HepG2 (cell line): ENCODE data around the gene ZFPM1. TPM values are rescaled to one million over a fixed set of nuclear protein-coding genes. Genes with fewer than 3 reads are reported as not detected.
A peak's percentile ranks its signal among the peaks of the same experiment; 100 is the strongest.

Experiments used
- BATF2 ChIP-seq: sonication (generic); formaldehyde crosslinking; IDR thresholded peaks from 2 replicates; pipeline ENCODE4 v1.8.0; 2022; ENCODE audit warnings: mild to moderate bottlenecking, missing genetic modification reagents, moderate library complexity
- DMTF1 ChIP-seq: sonication (generic); formaldehyde crosslinking; IDR thresholded peaks from 2 replicates; pipeline ENCODE4 v1.4.0; 2020; ENCODE audit warnings: mild to moderate bottlenecking, missing genetic modification reagents
- FOXJ3 ChIP-seq: sonication (generic); formaldehyde crosslinking; IDR thresholded peaks from 2 replicates; pipeline ENCODE4 v1.4.0; 2020; ENCODE audit warnings: missing genetic modification reagents, mild to moderate bottlenecking, borderline replicate concordance
- HNF4G ChIP-seq, 2 experiments: sonication (generic) in 1 of 2; formaldehyde crosslinking in 1 of 2; IDR thresholded peaks; 2 replicates each; pipeline versions ENCODE4 v1.4.0 to v1.6.1; 2011 to 2020; ENCODE audit warnings: borderline replicate concordance in 2 of 2, low read depth in 2 of 2, mild to moderate bottlenecking in 2 of 2, low read length in 1 of 2, missing genetic modification reagents in 1 of 2, moderate library complexity in 1 of 2
- KMT2A ChIP-seq: sonication (generic); formaldehyde crosslinking; IDR thresholded peaks from 2 replicates; pipeline ENCODE4 v1.4.0; 2020; ENCODE audit warnings: missing genetic modification reagents
- MAF1 ChIP-seq: sonication (generic); formaldehyde crosslinking; IDR thresholded peaks from 2 replicates; pipeline ENCODE4 v1.5.0; 2020; ENCODE audit warnings: missing genetic modification reagents, borderline replicate concordance
- NKX3-1 ChIP-seq: sonication (generic); formaldehyde crosslinking; IDR thresholded peaks from 2 replicates; pipeline ENCODE4 v1.5.0; 2020; ENCODE audit warnings: missing genetic modification reagents
- RARA ChIP-seq: IDR thresholded peaks from 2 replicates; pipeline ENCODE4 v1.6.1; 2016; ENCODE audit warnings: missing genetic modification reagents, missing compliant biosample characterization
- RBFOX2 ChIP-seq: fragments of 200-400 bp; formaldehyde crosslinking; IDR thresholded peaks from 2 replicates; pipeline ENCODE4 v1.6.1; 2017; ENCODE audit warnings: low read depth, mild to moderate bottlenecking, low read length
- RELA ChIP-seq: sonication (generic); formaldehyde crosslinking; IDR thresholded peaks from 2 replicates; pipeline ENCODE4 v1.4.0; 2020; ENCODE audit warnings: missing genetic modification reagents
- SOX5 ChIP-seq: IDR thresholded peaks from 2 replicates; pipeline ENCODE4 v1.6.1; 2016; ENCODE audit warnings: borderline replicate concordance
- TCF7 ChIP-seq: sonication (generic); IDR thresholded peaks from 2 replicates; pipeline ENCODE4 v1.6.1; 2016; ENCODE audit warnings: antibody characterized with exemption, low read depth
- ZBTB2 ChIP-seq: sonication (generic); formaldehyde crosslinking; IDR thresholded peaks from 2 replicates; pipeline ENCODE4 v1.8.0; 2022; ENCODE audit warnings: low read depth, missing genetic modification reagents
- ZFP36 ChIP-seq: fragments of 150-350 bp; IDR thresholded peaks from 2 replicates; pipeline ENCODE4 v1.6.1; 2018; ENCODE audit warnings: borderline replicate concordance, low read length, low read depth; ENCODE audit not compliant: partially characterized antibody
- ZNF18 ChIP-seq: sonication (generic); formaldehyde crosslinking; IDR thresholded peaks from 2 replicates; pipeline ENCODE4 v1.8.0; 2022; ENCODE audit warnings: mild to moderate bottlenecking, missing genetic modification reagents; ENCODE audit not compliant: insufficient replicate concordance
- ZNF30 ChIP-seq: sonication (generic); formaldehyde crosslinking; IDR thresholded peaks from 2 replicates; pipeline ENCODE4 v1.5.0; 2020; ENCODE audit warnings: mild to moderate bottlenecking, missing genetic modification reagents
- ZNF44 ChIP-seq: sonication (generic); formaldehyde crosslinking; IDR thresholded peaks from 2 replicates; pipeline ENCODE4 v1.5.1; 2020; ENCODE audit warnings: mild to moderate bottlenecking, missing genetic modification reagents
- ZNF530 ChIP-seq: sonication (generic); formaldehyde crosslinking; IDR thresholded peaks from 2 replicates; pipeline ENCODE4 v1.5.0; 2020; ENCODE audit warnings: low read depth, mild to moderate bottlenecking, missing genetic modification reagents
- ZNF589 ChIP-seq: sonication (generic); formaldehyde crosslinking; conservative IDR thresholded peaks from 2 replicates; pipeline ENCODE4 v1.8.0; 2022; ENCODE audit warnings: mild to moderate bottlenecking, moderate library complexity, missing genetic modification reagents
- ZNF660 ChIP-seq: sonication (generic); formaldehyde crosslinking; IDR thresholded peaks from 2 replicates; pipeline ENCODE4 v1.5.1; 2020; ENCODE audit warnings: mild to moderate bottlenecking, low read depth, missing genetic modification reagents, borderline replicate concordance
- ZNF720 ChIP-seq: sonication (generic); formaldehyde crosslinking; IDR thresholded peaks from 2 replicates; pipeline ENCODE4 v1.4.0; 2020; ENCODE audit warnings: missing genetic modification reagents
- ZNF761 ChIP-seq: sonication (generic); formaldehyde crosslinking; conservative IDR thresholded peaks from 2 replicates; pipeline ENCODE4 v1.4.0; 2020; ENCODE audit warnings: mild to moderate bottlenecking, missing genetic modification reagents
- ZNF878 ChIP-seq: sonication (generic); formaldehyde crosslinking; IDR thresholded peaks from 2 replicates; pipeline ENCODE4 v1.8.1; 2023; ENCODE audit warnings: mild to moderate bottlenecking, missing genetic modification reagents, moderate library complexity
- polyA plus RNA-seq, 8 experiments: library from polyadenylated mRNA; depleted of rRNA in 3 of 8; stranded (reverse) in 7 of 8; unstranded in 1 of 8; fragments of >200 nt; fragmentation: Illumina TruSeq in 4 of 8; extraction: Trizol in 4 of 8; gene quantifications; 2 replicates each; pipeline versions ENCODE4 v1.2.1 to v1.2.3, GENCODE V29; 2011 to 2016; ENCODE audit warnings: low read depth in 4 of 8, missing spikeins in 1 of 8, mixed read lengths in 1 of 8; ENCODE audit not compliant: insufficient read depth in 1 of 8
- total RNA-seq, 5 experiments: library from RNA; depleted of rRNA; stranded (reverse); fragments of >200 nt; fragmentation: Illumina TruSeq; extraction: Trizol; gene quantifications; 2 replicates each; pipeline ENCODE4 v1.2.3, GENCODE V29; 2016; ENCODE audit warnings: low read depth in 1 of 5
- TF ChIP-seq, protein P1 (sequence below): sonication (generic); formaldehyde crosslinking; IDR thresholded peaks from 2 replicates; pipeline ENCODE4 v1.8.0; 2022; ENCODE audit warnings: mild to moderate bottlenecking, missing genetic modification reagents

ZFPM1 gene
- total and polyA plus RNA-seq, 2 of the 13 experiments (the other 11 are each of a cell fraction or from before 2014, with no cell fraction given) = 1.3 to 3.8 TPM

DNA sequence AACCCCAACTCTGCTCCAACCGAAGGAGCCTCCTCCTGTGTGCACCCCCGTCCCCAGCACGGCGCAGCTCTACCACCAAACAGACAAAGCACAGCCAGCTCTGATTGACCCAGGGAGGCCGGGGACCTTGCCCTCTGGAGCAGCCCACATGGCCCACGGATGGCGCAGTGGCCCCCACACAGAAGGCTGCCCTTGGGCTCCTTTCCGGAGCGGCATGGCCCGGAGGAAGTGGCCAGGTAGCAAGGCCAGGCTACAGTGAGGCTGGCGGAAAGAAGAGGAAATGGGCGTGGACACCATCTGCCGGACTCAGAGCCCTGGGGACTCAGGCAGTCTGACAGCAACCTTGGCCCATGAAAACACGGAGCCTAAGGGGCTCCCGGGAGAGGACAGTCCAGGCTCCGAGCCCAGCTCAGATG, 97.2 kb downstream of the ZFPM1 start (continued):
- TF ChIP-seq NKX3-1 (CRISPR knock-in tag) = no peak
- TF ChIP-seq ZNF589 (CRISPR knock-in tag) = no peak
- no peak for TF ChIP-seq ZNF660 (CRISPR knock-in tag)
- no peak for TF ChIP-seq FOXJ3 (CRISPR knock-in tag)
- no peak for TF ChIP-seq ZNF878 (CRISPR knock-in tag)
- TF ChIP-seq RBFOX2 = no peak
- TF ChIP-seq HNF4G (IDR thresholded peaks at IDR 0.05; ENCODE audit: borderline replicate concordance, low read depth, low read length) = no peak
- TF ChIP-seq HNF4G (CRISPR knock-in tag; IDR thresholded peaks at IDR 0.05; ENCODE audit: borderline replicate concordance, low read depth) = peak; percentile 61; the same call in 1 of the 2 replicates
- TF ChIP-seq, protein P1, sequence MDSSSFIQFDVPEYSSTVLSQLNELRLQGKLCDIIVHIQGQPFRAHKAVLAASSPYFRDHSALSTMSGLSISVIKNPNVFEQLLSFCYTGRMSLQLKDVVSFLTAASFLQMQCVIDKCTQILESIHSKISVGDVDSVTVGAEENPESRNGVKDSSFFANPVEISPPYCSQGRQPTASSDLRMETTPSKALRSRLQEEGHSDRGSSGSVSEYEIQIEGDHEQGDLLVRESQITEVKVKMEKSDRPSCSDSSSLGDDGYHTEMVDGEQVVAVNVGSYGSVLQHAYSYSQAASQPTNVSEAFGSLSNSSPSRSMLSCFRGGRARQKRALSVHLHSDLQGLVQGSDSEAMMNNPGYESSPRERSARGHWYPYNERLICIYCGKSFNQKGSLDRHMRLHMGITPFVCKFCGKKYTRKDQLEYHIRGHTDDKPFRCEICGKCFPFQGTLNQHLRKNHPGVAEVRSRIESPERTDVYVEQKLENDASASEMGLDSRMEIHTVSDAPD (CRISPR knock-in tag) = no peak
- no peak for TF ChIP-seq ZNF18 (CRISPR knock-in tag)
- TF ChIP-seq ZNF44 (CRISPR knock-in tag) = no peak
- TF ChIP-seq ZBTB2 (CRISPR knock-in tag) = no peak
- no peak for TF ChIP-seq KMT2A (CRISPR knock-in tag)
- no peak for TF ChIP-seq ZNF30 (CRISPR knock-in tag)
- TF ChIP-seq DMTF1 = no peak
- no peak for TF ChIP-seq ZNF720 (CRISPR knock-in tag)
- no peak for TF ChIP-seq BATF2 (CRISPR knock-in tag)
- TF ChIP-seq RELA (CRISPR knock-in tag) = no peak
- TF ChIP-seq ZFP36 = no peak
- no peak; the same call in 1 of the 2 replicates for TF ChIP-seq SOX5 (CRISPR knock-in tag)
- peak; percentile 47; the same call in 1 of the 2 replicates for TF ChIP-seq RARA (CRISPR knock-in tag)
- TF ChIP-seq ZNF761 (CRISPR knock-in tag) = no peak
- no peak for TF ChIP-seq ZNF530 (CRISPR knock-in tag)
- no peak for TF ChIP-seq TCF7
- no peak for TF ChIP-seq MAF1 (CRISPR knock-in tag)
